GM04503 (cell line): ENCODE data around the gene MMP25.

Experiments
- DNase-seq: peaks from one replicate; pipeline ENCODE4 v3.0.0-alpha.2; 2012; ENCODE audit warnings: low read depth

Gene MMP25, protein sequence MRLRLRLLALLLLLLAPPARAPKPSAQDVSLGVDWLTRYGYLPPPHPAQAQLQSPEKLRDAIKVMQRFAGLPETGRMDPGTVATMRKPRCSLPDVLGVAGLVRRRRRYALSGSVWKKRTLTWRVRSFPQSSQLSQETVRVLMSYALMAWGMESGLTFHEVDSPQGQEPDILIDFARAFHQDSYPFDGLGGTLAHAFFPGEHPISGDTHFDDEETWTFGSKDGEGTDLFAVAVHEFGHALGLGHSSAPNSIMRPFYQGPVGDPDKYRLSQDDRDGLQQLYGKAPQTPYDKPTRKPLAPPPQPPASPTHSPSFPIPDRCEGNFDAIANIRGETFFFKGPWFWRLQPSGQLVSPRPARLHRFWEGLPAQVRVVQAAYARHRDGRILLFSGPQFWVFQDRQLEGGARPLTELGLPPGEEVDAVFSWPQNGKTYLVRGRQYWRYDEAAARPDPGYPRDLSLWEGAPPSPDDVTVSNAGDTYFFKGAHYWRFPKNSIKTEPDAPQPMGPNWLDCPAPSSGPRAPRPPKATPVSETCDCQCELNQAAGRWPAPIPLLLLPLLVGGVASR

DNA sequence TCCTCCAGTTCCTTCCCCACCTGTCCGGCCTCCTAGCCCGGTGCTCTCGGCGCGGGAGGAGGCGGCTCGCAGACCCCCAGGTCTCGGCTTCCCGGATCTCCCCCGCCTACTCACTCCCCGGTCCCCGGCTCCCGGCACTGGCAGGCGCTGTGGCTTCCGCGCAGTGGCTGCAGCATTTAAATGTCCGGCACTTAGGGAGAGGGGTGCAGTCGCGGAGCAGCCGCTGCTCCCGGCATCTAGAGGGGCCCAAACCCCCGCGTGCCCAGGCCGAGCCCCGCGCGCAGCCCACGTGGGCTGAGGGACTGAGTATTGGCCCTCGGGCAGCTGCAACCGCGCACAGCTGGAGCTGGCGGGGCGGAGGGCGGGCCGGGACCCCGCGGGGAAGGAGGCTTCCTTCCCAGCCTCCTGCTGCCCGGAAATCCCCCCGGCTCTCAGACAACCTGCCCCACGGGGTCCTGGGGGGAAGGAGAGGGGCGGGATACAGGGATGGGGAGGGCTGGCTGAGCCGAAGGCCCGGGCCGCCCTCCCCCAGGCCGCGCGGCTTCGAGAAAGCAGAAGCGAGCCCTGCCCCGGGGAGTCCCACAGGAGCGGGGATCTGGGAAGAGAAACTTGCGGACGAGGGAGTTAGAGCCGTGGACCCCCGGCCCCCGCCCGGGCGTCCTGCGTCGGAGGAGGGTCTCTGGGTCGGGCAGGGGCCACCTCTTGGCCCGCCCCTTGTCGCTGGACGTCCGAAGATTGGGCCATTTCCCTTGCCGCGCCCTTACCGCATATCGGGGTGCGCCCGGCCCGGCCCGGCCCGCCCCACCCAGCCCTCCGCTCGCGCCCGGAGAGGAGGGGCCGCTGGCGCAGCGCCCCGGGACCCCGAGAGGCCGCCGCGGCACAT, at the start of gene MMP25:
MMP25 (plus strand) TSS at position 804 of the 883 bp plus-strand sequence. CDS start 357 bp downstream, outside the sequence.
- no peak for DNase-seq

DNA sequence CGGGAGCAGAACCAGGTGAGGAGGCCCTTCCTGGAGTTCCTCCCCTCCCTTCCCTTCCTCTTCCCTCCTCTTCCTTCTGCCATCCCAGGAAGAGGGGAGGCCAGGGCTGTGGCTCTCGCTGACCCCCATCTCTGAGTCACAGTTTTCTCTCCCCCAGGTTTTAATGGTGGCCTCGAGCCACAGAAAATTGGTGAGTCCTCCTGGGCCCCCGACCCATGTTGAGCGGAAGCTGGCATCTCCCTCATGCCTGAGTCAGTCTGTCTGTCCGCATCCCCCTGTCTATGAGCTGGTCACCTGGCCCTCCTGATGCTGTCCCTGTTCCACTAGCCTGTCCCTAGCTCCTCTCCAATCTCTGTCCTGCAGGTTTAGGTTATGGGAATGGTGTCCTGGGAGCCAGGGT, 46.4 kb upstream of the MMP25 start:
- DNase-seq: no peak

DNA sequence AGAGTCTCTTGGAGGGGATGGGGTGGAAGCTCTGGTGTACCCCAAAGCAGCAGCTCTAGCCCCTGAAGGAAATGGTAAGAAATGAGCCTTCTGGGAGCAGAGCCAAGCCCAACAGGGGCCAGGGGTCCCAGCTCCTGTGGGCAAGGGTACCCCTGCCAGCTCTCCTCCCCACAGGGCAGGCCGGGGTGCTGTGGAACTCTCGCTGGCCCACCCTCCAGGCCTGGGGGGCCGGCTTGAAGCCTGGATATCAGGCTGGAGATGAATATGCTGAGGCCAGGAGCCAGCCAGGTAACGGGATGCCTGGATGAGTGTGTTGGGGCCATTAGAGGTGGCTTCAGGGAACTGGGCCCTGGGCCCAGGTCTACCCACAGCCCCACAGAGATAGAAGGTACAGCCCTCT, 45.8 kb upstream of the MMP25 start:
- DNase-seq: no peak

DNA sequence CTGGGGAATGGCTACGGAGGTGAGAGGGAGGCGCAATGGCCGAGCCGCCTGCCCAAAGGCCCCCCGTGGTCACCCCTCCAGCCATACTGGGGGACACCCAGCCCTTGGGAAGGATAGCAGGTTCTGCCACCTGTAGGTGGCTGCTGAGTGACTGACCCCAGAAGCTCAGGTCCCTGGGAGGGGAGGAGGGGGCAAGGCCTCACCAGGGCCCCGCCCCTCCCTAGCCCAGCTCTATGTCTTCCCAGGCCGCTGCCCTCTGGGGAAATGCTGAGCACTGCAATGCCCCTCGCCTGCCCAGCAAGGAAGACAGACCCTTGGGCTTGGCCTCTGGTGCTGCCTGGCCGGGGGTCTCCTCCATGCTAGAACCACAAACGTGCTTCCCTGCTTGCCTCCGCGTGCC, 45.0 kb upstream of the MMP25 start:
- DNase-seq: no peak

DNA sequence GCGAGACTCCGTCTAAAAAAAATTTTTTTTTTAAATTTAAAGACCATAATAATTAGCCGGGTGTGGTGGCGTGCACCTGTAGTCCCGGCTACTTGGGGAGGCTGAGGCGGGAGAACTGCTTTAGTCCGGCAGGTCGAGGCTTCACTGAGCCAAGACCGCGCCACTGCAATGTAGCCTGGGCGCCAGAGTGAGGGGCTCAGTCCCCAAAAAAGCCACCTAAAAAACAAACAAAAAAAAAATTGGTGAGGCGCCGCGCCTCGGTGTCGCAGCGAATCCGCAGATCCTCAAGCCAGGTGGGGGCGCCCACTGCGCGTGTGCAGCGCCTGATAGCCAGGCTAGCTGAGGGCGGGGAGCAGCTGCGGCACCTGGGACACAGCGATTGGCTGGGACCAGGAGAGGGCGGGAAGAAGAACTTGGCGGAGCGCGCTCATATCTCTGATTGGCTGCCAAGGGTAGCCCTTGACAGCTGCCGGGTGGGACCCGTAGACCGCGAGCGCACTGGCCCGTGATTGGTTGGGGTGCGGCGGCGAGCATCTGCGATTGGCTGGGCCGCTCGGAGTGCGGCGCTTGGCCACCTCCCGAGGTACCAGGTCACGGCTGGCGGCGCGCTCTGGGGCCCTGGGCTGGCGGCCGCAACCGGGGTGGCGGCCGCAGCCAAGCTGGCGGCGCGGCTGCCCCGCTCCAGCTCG, 42.6 kb upstream of the MMP25 start:
- peak; percentile 88 for DNase-seq

DNA sequence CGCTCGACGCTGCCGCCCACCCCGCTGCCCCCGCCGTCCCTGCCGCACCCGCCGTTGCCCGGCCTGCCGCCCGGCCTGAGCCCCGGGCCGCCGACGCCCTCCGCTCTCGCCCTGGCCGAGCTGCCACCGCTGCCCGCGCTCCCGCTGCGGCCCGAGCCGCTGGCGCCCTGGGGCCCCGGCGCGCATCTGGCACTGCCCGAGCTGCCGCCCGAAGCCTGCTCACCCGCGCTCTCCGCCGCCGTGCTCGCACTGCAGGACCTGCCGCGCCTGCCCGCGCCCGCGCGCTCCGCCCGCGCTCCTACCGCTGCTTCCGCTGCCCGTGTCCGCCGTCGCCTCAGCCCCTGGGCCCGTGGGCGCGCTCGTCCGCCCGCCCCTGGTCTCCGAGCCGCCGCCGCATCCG, 42.0 kb upstream of the MMP25 start:
- DNase-seq: no peak

DNA sequence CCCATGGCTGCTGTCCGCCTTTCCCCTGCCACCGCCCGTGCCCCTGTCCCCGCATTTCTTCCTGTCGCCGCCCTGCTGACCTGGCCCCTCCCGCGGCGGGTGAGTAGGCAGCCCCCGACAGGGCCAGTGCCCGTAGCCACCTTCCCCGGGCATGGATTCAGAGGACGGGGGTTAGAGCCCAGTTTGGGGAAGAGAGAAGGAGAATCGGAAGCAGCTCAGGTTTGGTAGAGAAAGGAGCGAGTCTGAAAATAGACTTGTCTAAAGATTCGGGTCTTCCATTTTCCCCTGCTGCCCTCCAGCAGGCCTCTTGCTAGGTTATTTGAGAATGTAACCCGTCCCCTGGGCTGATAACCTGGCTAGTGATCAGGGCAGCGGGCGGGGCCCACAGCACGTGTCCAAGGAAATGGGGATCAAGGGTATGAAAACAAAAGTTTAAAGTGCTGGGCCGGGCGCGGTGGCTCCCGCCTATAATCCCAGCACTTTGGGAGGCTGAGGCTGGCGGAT, 41.5 kb upstream of the MMP25 start:
- DNase-seq: no peak

DNA sequence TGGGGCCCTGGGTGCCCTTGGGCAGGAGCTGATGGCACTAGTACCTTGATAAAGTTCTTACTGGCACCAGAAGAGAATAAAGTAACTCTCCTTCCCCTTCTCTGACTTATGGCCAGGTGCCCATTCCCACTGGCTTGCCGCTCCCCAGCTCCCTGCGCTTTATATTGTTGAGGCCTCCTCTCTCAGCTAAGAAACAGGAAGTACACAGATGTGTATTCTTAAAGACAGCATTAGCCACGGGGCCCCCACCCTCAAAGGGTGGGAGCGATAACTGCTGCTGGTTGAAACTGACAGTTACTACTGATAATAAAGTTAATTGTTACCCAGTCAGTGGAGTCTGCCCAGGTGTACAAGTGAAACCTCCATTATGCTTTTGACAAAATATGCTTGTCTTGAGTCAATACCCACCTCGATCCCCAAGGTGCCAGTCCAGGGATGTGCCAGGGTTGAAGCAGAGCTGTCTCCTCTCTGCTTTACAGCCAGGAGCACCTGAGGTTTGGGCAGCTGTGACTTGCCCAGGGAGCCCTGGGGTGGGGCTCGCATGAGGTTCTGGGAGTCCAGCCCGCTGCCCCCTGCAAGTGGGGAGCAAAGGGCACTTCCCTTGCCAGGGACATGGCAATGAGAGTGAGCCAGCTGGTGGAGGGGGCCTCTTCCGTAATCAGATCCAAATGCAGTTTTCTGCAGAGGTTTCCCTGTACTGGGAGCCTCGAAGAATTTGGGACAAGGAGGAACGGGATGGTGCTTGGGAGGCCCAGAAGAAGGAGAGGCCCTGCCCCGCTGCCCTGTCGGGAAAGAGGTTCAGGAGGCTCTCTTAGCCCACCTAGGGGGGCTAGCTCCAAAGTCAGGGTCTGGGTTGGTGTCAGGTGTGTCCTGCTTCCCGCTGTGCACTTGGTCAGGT, 39.1 kb upstream of the MMP25 start:
- no peak for DNase-seq

DNA sequence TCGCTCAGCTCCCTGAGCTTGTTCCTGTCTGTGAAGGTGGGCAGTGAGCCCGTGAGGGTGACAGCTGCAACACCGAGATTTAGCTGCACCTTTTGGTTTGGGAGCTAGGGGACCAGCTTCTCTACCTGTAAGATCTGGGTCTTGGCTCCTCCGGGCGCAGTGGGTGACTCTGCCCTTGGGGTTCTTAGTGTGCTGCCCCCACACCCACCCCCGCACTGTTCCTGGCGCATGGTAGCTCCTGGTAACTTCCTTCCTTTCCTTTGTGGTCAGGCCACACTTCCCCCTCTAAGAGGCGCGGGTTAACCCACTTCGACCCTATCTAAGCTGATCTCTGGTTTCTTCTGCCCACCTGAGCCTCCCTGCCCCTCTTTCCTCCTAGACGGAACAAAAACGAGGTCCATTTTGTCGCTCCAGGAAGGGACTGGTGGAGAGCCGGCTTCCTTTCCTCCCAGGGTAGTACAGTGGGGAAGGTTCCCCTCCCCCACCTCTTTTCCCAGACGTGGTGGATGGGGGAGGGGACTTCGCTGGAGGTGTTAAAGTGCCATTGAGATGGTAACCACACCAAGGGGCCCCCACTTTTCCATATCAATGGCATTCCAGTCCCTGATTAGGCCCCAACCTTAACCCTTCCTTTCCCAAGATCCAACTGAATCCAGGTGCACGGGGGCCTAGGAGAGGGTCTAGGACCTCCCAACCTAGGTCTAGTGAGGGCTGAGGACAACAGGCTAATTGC, 38.2 kb upstream of the MMP25 start:
- no peak for DNase-seq

DNA sequence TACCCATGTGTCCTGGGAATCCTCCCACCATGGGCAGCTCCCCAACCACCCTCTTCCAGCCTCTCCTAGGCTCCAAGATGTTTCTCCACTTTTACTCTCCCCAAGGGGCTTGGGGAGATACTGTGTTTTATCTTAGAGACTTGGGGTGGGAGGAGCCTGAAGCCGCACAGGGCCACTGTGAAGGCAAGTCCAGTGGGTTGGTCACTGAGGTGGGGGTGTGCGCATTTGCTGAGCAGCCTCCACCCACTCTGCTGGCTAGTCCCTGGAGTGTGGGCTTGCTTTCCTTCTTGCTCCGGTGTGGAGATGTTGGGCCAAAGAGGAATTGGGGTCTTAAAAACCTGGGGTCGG, 37.7 kb upstream of the MMP25 start:
- no peak for DNase-seq

DNA sequence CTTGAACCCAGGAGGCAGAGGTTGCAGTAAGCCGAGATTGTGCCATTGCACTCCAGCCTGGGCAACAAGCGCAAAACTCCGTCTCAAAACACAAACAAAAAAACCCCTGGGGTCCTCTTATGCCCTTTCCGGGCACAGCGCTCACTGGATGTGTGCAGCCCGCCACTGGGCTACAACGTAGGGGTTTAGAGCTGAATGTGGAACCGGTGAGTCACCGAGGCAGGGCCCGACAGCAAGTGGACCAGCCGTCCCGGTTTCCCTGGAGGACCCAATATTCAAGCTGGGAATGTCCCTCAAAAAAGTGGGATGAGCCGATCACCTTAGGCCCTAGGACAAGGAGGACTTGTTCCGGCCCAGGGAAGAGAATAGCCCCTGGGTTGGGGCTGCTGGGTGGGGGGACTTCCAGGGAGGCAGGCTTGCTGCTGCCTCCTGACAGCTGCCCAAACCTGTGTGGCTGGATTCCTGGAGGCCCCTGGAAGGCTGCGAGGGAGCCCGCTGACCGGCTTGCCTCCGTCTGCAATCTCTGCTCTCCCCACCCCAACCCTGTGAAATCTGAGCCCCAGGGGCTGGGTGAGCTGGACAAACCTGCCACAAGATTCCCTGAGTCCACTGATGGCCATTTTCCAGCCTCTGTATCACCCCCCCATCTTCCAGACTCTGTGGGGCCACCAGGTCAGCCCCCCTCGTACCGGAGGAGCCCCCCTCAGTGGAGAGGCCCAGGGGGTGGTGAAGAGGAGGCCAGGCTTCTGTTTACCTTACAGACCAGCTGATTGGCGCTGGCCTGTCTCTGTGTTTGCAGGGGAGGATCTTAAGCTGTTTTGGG, 36.6 kb upstream of the MMP25 start:
- no peak for DNase-seq

DNA sequence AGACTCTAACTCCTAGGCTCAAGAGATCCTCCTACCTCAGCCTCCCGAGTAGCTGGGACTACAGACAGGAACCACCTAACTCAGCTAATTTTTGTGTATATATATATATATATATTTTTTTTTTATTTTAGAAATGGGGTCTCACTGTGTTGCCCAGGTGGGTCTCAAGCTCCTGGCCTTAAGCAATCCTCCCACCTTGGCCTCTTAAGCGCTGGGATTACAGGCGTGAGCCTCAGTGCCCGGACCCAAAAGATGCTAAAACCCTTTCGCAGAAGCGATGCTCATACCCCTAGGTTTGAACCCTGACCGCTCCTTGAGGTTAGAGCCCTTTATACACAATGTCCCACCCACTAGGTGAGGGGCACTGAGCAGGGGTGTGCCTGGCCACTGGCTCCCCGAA, 35.9 kb upstream of the MMP25 start:
- no peak for DNase-seq

DNA sequence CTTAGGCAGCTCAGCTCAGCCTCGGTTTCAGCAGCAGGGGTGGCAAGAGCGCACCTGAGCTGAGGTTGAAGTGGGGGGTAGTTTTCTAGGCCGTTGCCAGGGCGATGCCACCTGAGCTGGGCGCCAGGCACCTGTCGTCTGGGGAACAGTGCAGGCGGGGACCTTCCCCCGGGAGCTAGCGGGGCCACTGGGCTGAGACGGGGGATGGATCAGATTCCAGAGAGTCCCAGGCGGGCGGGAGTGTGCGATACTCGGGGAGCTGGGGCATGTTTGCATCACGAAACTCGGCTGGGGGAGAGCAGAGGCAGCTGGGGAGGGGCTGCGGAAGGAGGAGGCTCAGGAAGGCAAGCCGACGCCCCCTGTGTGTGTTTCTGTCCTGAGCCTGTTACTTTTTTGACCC, 34.1 kb upstream of the MMP25 start:
- DNase-seq: no peak

DNA sequence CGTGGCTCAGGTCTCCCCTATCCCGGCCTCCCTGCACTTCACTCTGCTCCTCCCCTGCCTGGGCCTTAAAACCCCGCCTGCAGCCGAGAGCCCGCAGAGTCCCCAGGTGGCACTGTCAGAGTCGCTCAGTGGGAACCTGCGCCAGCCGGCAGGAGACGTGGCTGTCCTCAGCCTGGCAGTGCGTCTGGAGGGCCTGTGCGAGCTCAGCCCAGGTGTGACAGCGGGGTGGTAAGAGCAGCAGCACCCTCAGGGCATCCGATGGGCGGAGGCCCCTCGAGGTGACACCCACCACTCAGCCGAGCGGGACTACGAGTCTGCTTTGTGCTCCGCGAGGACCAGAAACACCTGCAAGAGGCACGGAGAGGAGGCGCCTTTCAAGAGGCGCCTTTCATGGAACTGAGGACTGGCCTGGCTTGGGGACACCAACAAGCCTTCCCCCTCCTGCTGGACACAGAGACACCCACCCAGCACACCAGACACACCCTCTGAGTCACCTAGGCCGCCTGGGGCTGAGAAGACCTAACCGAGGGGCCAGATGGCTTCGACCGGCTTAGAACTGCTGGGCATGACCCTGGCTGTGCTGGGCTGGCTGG, 33.4 kb upstream of the MMP25 start, which contains the start of gene CLDN9:
CLDN9 (plus strand) TSS at position 96 of the 593 bp plus-strand sequence; CDS start at position 536, 440 bp downstream.
- DNase-seq: no peak

DNA sequence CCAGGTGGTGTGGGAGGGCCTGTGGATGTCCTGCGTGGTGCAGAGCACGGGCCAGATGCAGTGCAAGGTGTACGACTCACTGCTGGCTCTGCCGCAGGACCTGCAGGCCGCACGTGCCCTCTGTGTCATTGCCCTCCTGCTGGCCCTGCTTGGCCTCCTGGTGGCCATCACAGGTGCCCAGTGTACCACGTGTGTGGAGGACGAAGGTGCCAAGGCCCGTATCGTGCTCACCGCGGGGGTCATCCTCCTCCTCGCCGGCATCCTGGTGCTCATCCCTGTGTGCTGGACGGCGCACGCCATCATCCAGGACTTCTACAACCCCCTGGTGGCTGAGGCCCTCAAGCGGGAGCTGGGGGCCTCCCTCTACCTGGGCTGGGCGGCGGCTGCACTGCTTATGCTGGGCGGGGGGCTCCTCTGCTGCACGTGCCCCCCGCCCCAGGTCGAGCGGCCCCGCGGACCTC, 32.8 kb upstream of the MMP25 start:
- DNase-seq: no peak

DNA sequence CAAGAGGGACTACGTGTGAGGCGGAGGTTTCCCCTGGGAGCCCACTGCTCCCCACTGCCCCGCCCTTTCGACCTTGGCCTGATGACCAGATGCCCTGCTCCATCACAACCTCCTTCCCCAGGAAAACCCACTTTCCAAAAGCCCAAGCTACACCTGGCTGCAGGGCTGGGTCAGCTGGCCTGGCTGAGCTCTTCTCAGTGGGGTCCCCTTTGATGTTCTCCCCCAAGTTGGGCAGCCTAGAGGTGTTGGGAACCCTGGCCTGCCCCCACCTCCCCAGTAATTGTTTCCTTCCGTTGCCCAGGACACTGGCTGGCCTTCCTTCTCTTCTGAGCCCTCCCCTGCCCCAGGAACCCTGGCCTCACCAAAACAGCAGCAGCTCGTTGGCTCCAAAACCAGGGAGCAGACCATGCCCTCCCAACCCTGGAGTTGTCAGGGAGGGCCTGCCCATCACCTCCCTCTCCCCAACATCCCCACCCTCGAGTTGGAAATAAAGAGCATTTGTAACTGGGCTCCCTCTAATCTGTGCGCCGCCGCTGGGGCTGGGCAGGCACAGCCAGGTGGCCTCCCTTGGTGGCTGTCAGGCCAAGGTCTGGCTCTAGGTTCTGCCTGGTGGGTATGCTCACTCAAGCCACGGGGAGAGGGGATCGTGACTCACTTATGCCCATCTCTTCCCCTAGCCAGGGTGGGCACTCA, 32.2 kb upstream of the MMP25 start:
- no peak for DNase-seq

DNA sequence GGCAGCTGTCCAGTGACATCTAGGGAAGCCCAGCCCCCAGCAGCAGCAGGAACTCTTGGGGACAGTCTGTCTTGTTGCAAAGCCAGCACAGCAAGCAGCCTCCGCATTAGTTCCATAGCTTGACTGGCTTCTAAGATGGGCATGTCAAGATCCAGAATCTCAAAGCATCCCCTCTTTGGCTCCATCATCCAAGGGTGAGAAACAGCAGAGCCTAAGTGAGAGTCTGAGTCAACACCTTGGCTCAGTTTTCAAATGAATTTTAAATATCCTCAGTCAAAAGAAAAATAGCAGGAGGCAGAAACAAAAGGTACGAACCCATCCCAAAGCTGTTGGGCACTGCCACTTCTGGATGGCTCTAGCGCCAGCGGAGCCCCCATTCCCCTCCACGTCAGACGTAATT, 31.4 kb upstream of the MMP25 start:
- no peak for DNase-seq

DNA sequence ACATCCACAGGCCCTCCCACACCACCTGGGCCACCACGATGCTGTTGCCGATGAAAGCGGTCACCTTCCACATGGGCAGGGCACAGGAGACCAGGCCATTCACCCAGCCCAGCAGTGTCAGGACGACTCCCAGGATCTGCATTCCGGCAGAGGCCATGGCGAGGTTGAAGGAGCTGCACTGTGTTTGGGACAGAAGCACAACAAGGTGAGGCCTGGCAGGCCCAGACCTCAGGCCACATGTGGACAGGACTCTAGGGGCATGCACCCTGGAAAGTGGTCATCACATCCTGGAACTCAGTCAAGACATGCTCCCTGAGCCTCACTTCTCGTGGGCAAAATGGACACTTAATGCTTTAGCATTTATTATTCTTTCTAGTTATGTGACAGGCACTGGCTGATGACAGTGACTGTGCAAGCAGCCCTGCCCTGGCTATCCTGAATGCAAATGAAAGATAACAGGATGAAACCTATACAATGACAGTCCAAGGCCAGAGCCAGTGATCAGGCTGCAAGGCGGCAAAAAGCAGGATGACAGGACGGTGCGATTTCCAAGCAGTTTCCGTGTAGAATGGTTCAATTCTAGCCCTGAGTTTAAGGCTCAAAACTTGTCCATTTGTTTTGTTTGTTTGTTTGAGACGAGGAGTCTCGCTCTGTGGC, 30.4 kb upstream of the MMP25 start:
- DNase-seq: no peak
